B cell (primary cell): Measurements from ENCODE around the gene ELK3.

Source experiments
- CTCF ChIP-seq: fragments of 200-600 bp; IDR thresholded peaks from one replicate; pipeline ENCODE4 v1.8.0; 2022; ENCODE audit warnings: antibody characterized with exemption, mild to moderate bottlenecking
- EZH2 ChIP-seq: IDR thresholded peaks from 2 replicates; pipeline ENCODE4 v1.6.1; 2012; ENCODE audit warnings: borderline replicate concordance, low read depth, mild to moderate bottlenecking, moderate library complexity, low read length; ENCODE audit not compliant: insufficient read depth, poor library complexity, severe bottlenecking

- TF ChIP-seq CTCF (no peak), EZH2 (no peak)
Observed at GRCh38 chr12:96215919-96216273, 21.7 kb downstream of the ELK3 start.
